Endothelial cell (in vitro differentiated cells): Measurements from ENCODE around the gene CHST11. TPM values are rescaled to one million over a fixed set of nuclear protein-coding genes. Genes with fewer than 3 reads are reported as not detected.
A peak's percentile ranks its signal among the peaks of the same experiment; 100 is the strongest.
"Not testable (repeated sequence)": the region's sequence is repeated elsewhere in the genome, so short reads cannot be mapped to it uniquely, and the experiment has no call there.

ENCODE experiments used
- DNase-seq: peaks from one replicate; pipeline ENCODE4 v3.0.0; 2021; ENCODE audit warnings: low spot score
- H3K27ac Mint-ChIP-seq: one replicate; pipeline ENCODE4 v1.8.0; 2021; ENCODE audit warnings: mixed read lengths, inconsistent platforms; ENCODE audit not compliant: unreplicated experiment
- H3K27me3 Mint-ChIP-seq: one replicate; pipeline ENCODE4 v1.8.0; 2021; ENCODE audit warnings: mild to moderate bottlenecking, moderate library complexity, mixed read lengths, inconsistent platforms; ENCODE audit not compliant: unreplicated experiment
- H3K36me3 Mint-ChIP-seq: one replicate; pipeline ENCODE4 v1.8.0; 2021; ENCODE audit warnings: mild to moderate bottlenecking, low read depth, mixed read lengths, inconsistent platforms; ENCODE audit not compliant: unreplicated experiment
- H3K4me1 Mint-ChIP-seq: one replicate; pipeline ENCODE4 v1.8.0; 2021; ENCODE audit warnings: mild to moderate bottlenecking, mixed read lengths, inconsistent platforms; ENCODE audit not compliant: unreplicated experiment
- H3K4me3 Mint-ChIP-seq: one replicate; pipeline ENCODE4 v1.8.0; 2021; ENCODE audit warnings: mild to moderate bottlenecking, mixed read lengths, inconsistent platforms; ENCODE audit not compliant: unreplicated experiment
- H3K9me3 Mint-ChIP-seq: one replicate; pipeline ENCODE4 v1.8.0; 2021; ENCODE audit warnings: mixed read lengths, inconsistent platforms; ENCODE audit not compliant: unreplicated experiment
- CTCF ChIP-seq: fragments of 200-600 bp; sonication (generic); IDR thresholded peaks from one replicate; pipeline ENCODE4 v1.5.0; 2021; ENCODE audit warnings: antibody characterized with exemption; ENCODE audit not compliant: unreplicated experiment
- total RNA-seq: library from RNA; stranded (reverse); fragmentation: NEBNext Ultra II Directional; extraction: Animal tissue kit (Norgen Biotek cat#: 25700); gene quantifications from one replicate; pipeline ENCODE4 v1.2.1, GENCODE V29; 2021; ENCODE audit not compliant: unreplicated experiment

CHST11 gene
- total RNA-seq, 1 donor from 2014 or later = 11.8 TPM

GRCh38 chr12:104611671-104612070, 154.9 kb downstream of the CHST11 start:
- Mint-ChIP-seq H3K4me1 (no peaks in the 10 kb centered on the region), H3K27me3 (peaks cover 5% of the 10 kb centered on the region), H3K36me3 (no peaks in the 10 kb centered on the region), H3K27ac (peak overlapping the region; percentile 4), H3K4me3 (no peak overlapping the region), H3K9me3 (no peaks in the 10 kb centered on the region)
- no peak for TF ChIP-seq CTCF
- DNase-seq = no peak

GRCh38 chr12:104613372-104613771, 156.6 kb downstream of the CHST11 start:
- H3K36me3 Mint-ChIP-seq, H3K4me3 Mint-ChIP-seq, H3K27me3 Mint-ChIP-seq, H3K9me3 Mint-ChIP-seq, H3K4me1 Mint-ChIP-seq, H3K27ac Mint-ChIP-seq, DNase-seq: not testable (repeated sequence)

GRCh38 chr12:104615048-104615561, 158.4 kb downstream of the CHST11 start:
- Mint-ChIP-seq H3K27me3 (peaks cover 4% of the 10 kb centered on the region), H3K4me3 (no peak overlapping the region), H3K27ac (no peak overlapping the region), H3K4me1 (no peaks in the 10 kb centered on the region), H3K9me3 (no peaks in the 10 kb centered on the region), H3K36me3 (no peaks in the 10 kb centered on the region)
- no peak for DNase-seq
- no peak for TF ChIP-seq CTCF

GRCh38 chr12:104618691-104619090, 161.9 kb downstream of the CHST11 start:
- no peak for DNase-seq
- Mint-ChIP-seq H3K27me3 (no peaks in the 10 kb centered on the region), H3K4me1 (no peaks in the 10 kb centered on the region), H3K4me3 (no peak overlapping the region), H3K36me3 (no peaks in the 10 kb centered on the region), H3K9me3 (no peaks in the 10 kb centered on the region), H3K27ac (no peak overlapping the region)
- no peak for TF ChIP-seq CTCF

- Mint-ChIP-seq H3K36me3 (no peaks in the 10 kb centered on the region), H3K4me1 (no peaks in the 10 kb centered on the region), H3K27ac (no peak overlapping the region), H3K4me3 (no peak overlapping the region), H3K9me3 (no peaks in the 10 kb centered on the region), H3K27me3 (peaks cover 4% of the 10 kb centered on the region)
- DNase-seq = no peak
- no peak for TF ChIP-seq CTCF
Measured at GRCh38 chr12:104619305-104619704, 162.6 kb downstream of the CHST11 start.
